ENCODE results near the gene ADGRL2. TPM values are rescaled to one million over a fixed set of nuclear protein-coding genes. Genes with fewer than 3 reads are reported as not detected.

ADGRL2 gene
- total and polyA plus RNA-seq, 2 experiments from 2014 or later, result 38.2 to 90.3 TPM

GRCh38 chr1:81954534-81955020 lies 153.8 kb downstream of the ADGRL2 start:
- Mint-ChIP-seq H3K4me3 (no peak overlapping the region), H3K27me3 (ENCODE audit: insufficient read depth, low read depth, poor library complexity) (no peaks in the 10 kb centered on the region), H3K36me3 (ENCODE audit: low read depth) (peaks cover 53% of the 10 kb centered on the region), H3K27ac (peak overlapping the region; percentile 80; the same call in 1 of the 2 replicates), H3K4me1 (no peaks in the 10 kb centered on the region; the same call in 2 of the 3 replicates), H3K9me3 (peaks cover 11% of the 10 kb centered on the region; the same call in 2 of the 3 replicates)
- no peaks in the 10 kb centered on the region; the same call in 1 of the 2 replicates for H3K4me1 ChIP-seq (ENCODE audit: insufficient read depth)
- no peaks in the 10 kb centered on the region for H3K9me2 ChIP-seq (ENCODE audit: insufficient read depth)
- no peak overlapping the region for H2AFZ ChIP-seq
- H3K4me3 ChIP-seq, result no peak overlapping the region
- no peaks in the 10 kb centered on the region for H4K20me1 ChIP-seq (replicated peaks; ENCODE audit: insufficient read depth)
- H3F3A ChIP-seq (replicated peaks; ENCODE audit: low read depth), result no peaks in the 10 kb centered on the region
- ATAC-seq (no peak), DNase-seq (ENCODE audit: low spot score) (no peak)
- no peaks in the 10 kb centered on the region for H3K27me3 ChIP-seq (ENCODE audit: insufficient read depth)
- no peak overlapping the region for H3K4me2 ChIP-seq
- H3K36me3 ChIP-seq (ENCODE audit: insufficient read depth), result peaks cover 11% of the 10 kb centered on the region
- no peak for TF ChIP-seq ZNF331 (CRISPR knock-in tag; IDR thresholded peaks at IDR 0.05; ENCODE audit: low read depth)
- no peak for TF ChIP-seq STAT1 (IDR thresholded peaks at IDR 0.05; ENCODE audit: unreplicated experiment)
- TF ChIP-seq EZH2phosphoT487 (IDR thresholded peaks at IDR 0.05; ENCODE audit: unreplicated experiment), result no peak
- no peak for TF ChIP-seq CREB1 (CRISPR knock-in tag; IDR thresholded peaks at IDR 0.05; ENCODE audit: low read depth)
- no peak for TF ChIP-seq POLR2AphosphoS5 (IDR thresholded peaks at IDR 0.05; ENCODE audit: low read depth)
- no peak for TF ChIP-seq EZH2 (IDR thresholded peaks at IDR 0.05; ENCODE audit: low read depth, unreplicated experiment)
- TF ChIP-seq ZNF114 (CRISPR knock-in tag; IDR thresholded peaks at IDR 0.05), result no peak
- TF ChIP-seq REST (IDR thresholded peaks at IDR 0.05; ENCODE audit: unreplicated experiment), result no peak
- TF ChIP-seq NANOG (IDR thresholded peaks at IDR 0.05; ENCODE audit: borderline replicate concordance), result no peak
- no peak for TF ChIP-seq ZNF462 (CRISPR knock-in tag; IDR thresholded peaks at IDR 0.05)
- TF ChIP-seq, protein P1, sequence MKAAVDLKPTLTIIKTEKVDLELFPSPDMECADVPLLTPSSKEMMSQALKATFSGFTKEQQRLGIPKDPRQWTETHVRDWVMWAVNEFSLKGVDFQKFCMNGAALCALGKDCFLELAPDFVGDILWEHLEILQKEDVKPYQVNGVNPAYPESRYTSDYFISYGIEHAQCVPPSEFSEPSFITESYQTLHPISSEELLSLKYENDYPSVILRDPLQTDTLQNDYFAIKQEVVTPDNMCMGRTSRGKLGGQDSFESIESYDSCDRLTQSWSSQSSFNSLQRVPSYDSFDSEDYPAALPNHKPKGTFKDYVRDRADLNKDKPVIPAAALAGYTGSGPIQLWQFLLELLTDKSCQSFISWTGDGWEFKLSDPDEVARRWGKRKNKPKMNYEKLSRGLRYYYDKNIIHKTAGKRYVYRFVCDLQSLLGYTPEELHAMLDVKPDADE (IDR thresholded peaks at IDR 0.05), result no peak
- no peak for TF ChIP-seq JUNB (IDR thresholded peaks at IDR 0.05; ENCODE audit: unreplicated experiment)
- TF ChIP-seq, protein P2, sequence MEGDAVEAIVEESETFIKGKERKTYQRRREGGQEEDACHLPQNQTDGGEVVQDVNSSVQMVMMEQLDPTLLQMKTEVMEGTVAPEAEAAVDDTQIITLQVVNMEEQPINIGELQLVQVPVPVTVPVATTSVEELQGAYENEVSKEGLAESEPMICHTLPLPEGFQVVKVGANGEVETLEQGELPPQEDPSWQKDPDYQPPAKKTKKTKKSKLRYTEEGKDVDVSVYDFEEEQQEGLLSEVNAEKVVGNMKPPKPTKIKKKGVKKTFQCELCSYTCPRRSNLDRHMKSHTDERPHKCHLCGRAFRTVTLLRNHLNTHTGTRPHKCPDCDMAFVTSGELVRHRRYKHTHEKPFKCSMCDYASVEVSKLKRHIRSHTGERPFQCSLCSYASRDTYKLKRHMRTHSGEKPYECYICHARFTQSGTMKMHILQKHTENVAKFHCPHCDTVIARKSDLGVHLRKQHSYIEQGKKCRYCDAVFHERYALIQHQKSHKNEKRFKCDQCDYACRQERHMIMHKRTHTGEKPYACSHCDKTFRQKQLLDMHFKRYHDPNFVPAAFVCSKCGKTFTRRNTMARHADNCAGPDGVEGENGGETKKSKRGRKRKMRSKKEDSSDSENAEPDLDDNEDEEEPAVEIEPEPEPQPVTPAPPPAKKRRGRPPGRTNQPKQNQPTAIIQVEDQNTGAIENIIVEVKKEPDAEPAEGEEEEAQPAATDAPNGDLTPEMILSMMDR (conservative IDR thresholded peaks at IDR 0.05; ENCODE audit: low read depth in 2 of 2), result no peak
- H3K27ac ChIP-seq (ENCODE audit: low read depth), result no peak overlapping the region
- H3K79me2 ChIP-seq (replicated peaks; ENCODE audit: insufficient read depth), result peaks cover 17% of the 10 kb centered on the region; the same call in 1 of the 2 replicates
